ENCODE data around the gene AASS. TPM values are rescaled to one million over a fixed set of nuclear protein-coding genes. Genes with fewer than 3 reads are reported as not detected.

Gene AASS
- total RNA-seq, 2 experiments from 2014 or later, result not detected

- DNase-seq (ENCODE audit: low spot score), result no peak
- no peaks in the 10 kb centered on the region for H3K4me1 ChIP-seq (ENCODE audit: insufficient read depth, low read length, poor library complexity, severe bottlenecking)
- TF ChIP-seq CTCF (conservative IDR thresholded peaks at IDR 0.05; ENCODE audit: low read length) (no peak), EZH2phosphoT487 (IDR thresholded peaks at IDR 0.05; ENCODE audit: borderline replicate concordance, low read depth, low read length) (no peak)
- H3K36me3 ChIP-seq (ENCODE audit: insufficient read depth, low read length), result no peaks in the 10 kb centered on the region
- no peaks in the 10 kb centered on the region for H4K20me1 ChIP-seq (ENCODE audit: insufficient read depth, low read length)
- BruUV-seq (replicated peaks), result no TSS peak
- H3K27ac ChIP-seq (ENCODE audit: low read depth, low read length, poor library complexity, severe bottlenecking), result no peak overlapping the region
- POLR2A ChIA-PET, result interaction anchor here (0.5 to 0.7 kb wide), 6 partner anchors 28 to 862 kb away, joined by 3 to 8 read pairs (median 4); no protein-coding TSS in a partner anchor
- no peak overlapping the region for H3K4me3 ChIP-seq (ENCODE audit: low read depth, low read length, poor library complexity, severe bottlenecking)
- H3K4me2 ChIP-seq (ENCODE audit: low read length), result no peak overlapping the region
- CTCF ChIA-PET (ENCODE audit: unreplicated experiment), result no interaction called here
- no peaks in the 10 kb centered on the region for H3K9me3 ChIP-seq (ENCODE audit: low read length)
- no peaks in the 10 kb centered on the region for H3K79me2 ChIP-seq (ENCODE audit: insufficient read depth, low read depth, low read length)
- no peaks in the 10 kb centered on the region for H3K9me2 ChIP-seq (ENCODE audit: insufficient read depth, low read length)
- H2AFZ ChIP-seq (ENCODE audit: low read length), result no peak overlapping the region
- intact Hi-C loops (cut with micrococcal nuclease; ENCODE audit: unreplicated experiment), result no loop called here
Observed at GRCh38 chr7:122038134-122038533, 105.9 kb downstream of the AASS start.

- no peak overlapping the region for H3K4me2 ChIP-seq (ENCODE audit: low read length)
- no peaks in the 10 kb centered on the region for H3K79me2 ChIP-seq (ENCODE audit: insufficient read depth, low read depth, low read length)
- DNase-seq (ENCODE audit: low spot score), result no peak
- no peaks in the 10 kb centered on the region for H3K9me2 ChIP-seq (ENCODE audit: insufficient read depth, low read length)
- no peak overlapping the region for H3K27ac ChIP-seq (ENCODE audit: low read depth, low read length, poor library complexity, severe bottlenecking)
- intact Hi-C loops (cut with micrococcal nuclease; ENCODE audit: unreplicated experiment), result no loop called here
- BruUV-seq (replicated peaks), result no TSS peak
- H3K4me3 ChIP-seq (ENCODE audit: low read depth, low read length, poor library complexity, severe bottlenecking), result no peak overlapping the region
- no peaks in the 10 kb centered on the region for H4K20me1 ChIP-seq (ENCODE audit: insufficient read depth, low read length)
- no peak overlapping the region for H2AFZ ChIP-seq (ENCODE audit: low read length)
- TF ChIP-seq EZH2phosphoT487 (IDR thresholded peaks at IDR 0.05; ENCODE audit: borderline replicate concordance, low read depth, low read length) (no peak), CTCF (conservative IDR thresholded peaks at IDR 0.05; ENCODE audit: low read length) (no peak)
- no peaks in the 10 kb centered on the region for H3K36me3 ChIP-seq (ENCODE audit: insufficient read depth, low read length)
- ChIA-PET POLR2A (no interaction called here), CTCF (ENCODE audit: unreplicated experiment) (no interaction called here)
- no peaks in the 10 kb centered on the region for H3K9me3 ChIP-seq (ENCODE audit: low read length)
- no peaks in the 10 kb centered on the region for H3K4me1 ChIP-seq (ENCODE audit: insufficient read depth, low read length, poor library complexity, severe bottlenecking)
Observed at GRCh38 chr7:122035876-122036275, 108.2 kb downstream of the AASS start.

GRCh38 chr7:122033641-122034040 lies 110.4 kb downstream of the AASS start:
- POLR2A ChIA-PET, result interaction anchor here (0.6 kb wide), 1 partner anchor 1730 kb away, joined by 3 read pairs; no protein-coding TSS in a partner anchor
- no peak for TF ChIP-seq CTCF (conservative IDR thresholded peaks at IDR 0.05; ENCODE audit: low read length)
- TF ChIP-seq EZH2phosphoT487 (IDR thresholded peaks at IDR 0.05; ENCODE audit: borderline replicate concordance, low read depth, low read length), result no peak
- intact Hi-C loops (cut with micrococcal nuclease; ENCODE audit: unreplicated experiment), result no loop called here
- Histone ChIP-seq H3K9me3 (ENCODE audit: low read length) (no peaks in the 10 kb centered on the region), H3K4me3 (ENCODE audit: low read depth, low read length, poor library complexity, severe bottlenecking) (no peak overlapping the region), H3K27ac (ENCODE audit: low read depth, low read length, poor library complexity, severe bottlenecking) (no peak overlapping the region), H3K9me2 (ENCODE audit: insufficient read depth, low read length) (no peaks in the 10 kb centered on the region), H2AFZ (ENCODE audit: low read length) (no peak overlapping the region), H4K20me1 (ENCODE audit: insufficient read depth, low read length) (no peaks in the 10 kb centered on the region), H3K36me3 (ENCODE audit: insufficient read depth, low read length) (no peaks in the 10 kb centered on the region), H3K4me1 (ENCODE audit: insufficient read depth, low read length, poor library complexity, severe bottlenecking) (no peaks in the 10 kb centered on the region), H3K79me2 (ENCODE audit: insufficient read depth, low read depth, low read length) (no peaks in the 10 kb centered on the region), H3K4me2 (ENCODE audit: low read length) (no peak overlapping the region)
- BruUV-seq (replicated peaks), result no TSS peak
- CTCF ChIA-PET (ENCODE audit: unreplicated experiment), result no interaction called here
- DNase-seq (ENCODE audit: low spot score), result no peak
